Measurements from ENCODE around the gene ITGA3.

GRCh38 chr17:50035421-50035879 is 20.5 kb upstream of the ITGA3 start:
- no peak for TF ChIP-seq CTCF (IDR thresholded peaks at IDR 0.05)
- no peak for TF ChIP-seq ZFX (IDR thresholded peaks at IDR 0.05; ENCODE audit: borderline replicate concordance)
